Astrocyte of the cerebellum (primary cell): Measurements from ENCODE around the gene RPTN.

Experiments
- DNase-seq: peaks from one replicate; pipeline ENCODE4 v3.0.0-alpha.2; 2011; ENCODE audit warnings: low read depth
- H3K4me3 ChIP-seq: 2 replicates; pipeline ENCODE4 v1.5.1; 2011; ENCODE audit warnings: mild to moderate bottlenecking, low read depth, low read length, moderate library complexity
- CTCF ChIP-seq: IDR thresholded peaks from 2 replicates; pipeline ENCODE4 v1.5.1; 2012; ENCODE audit warnings: low read length, low read depth, moderate library complexity, mild to moderate bottlenecking; ENCODE audit errors: missing control alignments
- in situ Hi-C: cut with HindIII; loops from 2 replicates; pipeline ENCODE4 v1.10.0; 2017; ENCODE audit warnings: low sequenced_read_pairs

RPTN gene

GRCh38 chr1:152189657-152190442, 30.8 kb upstream of the RPTN start:
- no peak for DNase-seq
- peak overlapping the region; percentile 43 for H3K4me3 ChIP-seq
- TF ChIP-seq CTCF = peak; percentile 73
- in situ Hi-C loops = no loop called here

- H3K4me3 ChIP-seq = peak overlapping the region; percentile 43
- DNase-seq = no peak
- in situ Hi-C loops = no loop called here
- TF ChIP-seq CTCF = peak; percentile 68
These were observed 29.9 kb upstream of the RPTN start for GRCh38 chr1:152188673-152189591.

GRCh38 chr1:152186556-152187285, 27.7 kb upstream of the RPTN start:
- in situ Hi-C loops = no loop called here
- no peak overlapping the region for H3K4me3 ChIP-seq
- TF ChIP-seq CTCF = no peak
- no peak for DNase-seq

- TF ChIP-seq CTCF = peak; percentile 79
- no peak overlapping the region for H3K4me3 ChIP-seq
- DNase-seq = peak; percentile 56
- in situ Hi-C loops = no loop called here
These were observed 26.7 kb upstream of the RPTN start for GRCh38 chr1:152185544-152186391.

GRCh38 chr1:152182944-152183361, 23.9 kb upstream of the RPTN start:
- in situ Hi-C loops = no loop called here
- TF ChIP-seq CTCF = no peak
- DNase-seq = peak; percentile 61
- H3K4me3 ChIP-seq = no peak overlapping the region
